ENCODE data around the gene POR. TPM values are rescaled to one million over a fixed set of nuclear protein-coding genes. Genes with fewer than 3 reads are reported as not detected.
A peak's percentile ranks its signal among the peaks of the same experiment; 100 is the strongest.

POR gene
- total and polyA plus RNA-seq, 2 of the 8 experiments (the other 6 are each of a cell fraction or from before 2014, with no cell fraction given), result 98.7 to 144 TPM

DNA sequence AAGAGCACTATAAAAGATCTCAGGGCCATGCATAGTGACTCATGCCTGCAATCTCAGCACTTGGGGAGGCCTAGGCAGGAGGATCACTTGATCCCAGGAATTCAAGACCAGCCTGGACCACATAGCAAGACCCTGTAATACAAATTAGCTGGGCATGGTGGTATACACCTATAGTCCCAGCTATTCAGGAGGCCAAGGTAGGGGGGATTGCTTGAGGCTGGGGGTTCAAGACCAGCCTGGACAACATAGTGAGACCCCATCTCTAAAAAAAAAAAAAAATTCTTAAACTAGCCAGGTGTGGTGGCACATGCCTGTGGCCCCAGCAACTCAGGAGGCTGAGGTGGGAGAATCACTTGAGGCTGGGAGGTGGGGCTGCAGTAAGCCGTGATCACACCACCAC is 117.0 kb downstream of the POR start (continued):
- TF ChIP-seq CHD7 (IDR thresholded peaks at IDR 0.05; ENCODE audit: insufficient replicate concordance, low read length) (no peak), KDM1A (IDR thresholded peaks at IDR 0.05; ENCODE audit: borderline replicate concordance, low read length) (peak; percentile 59; the same call in 1 of the 2 replicates)
